HepG2 (cell line): ENCODE data around the gene ACTG2. TPM values are rescaled to one million over a fixed set of nuclear protein-coding genes. Genes with fewer than 3 reads are reported as not detected.
A peak's percentile ranks its signal among the peaks of the same experiment; 100 is the strongest.

Source experiments
- ATAC-seq: fragments of 200-7000 bp; cut with Tn5 transposase; 3 replicates; pipeline ENCODE4 v1.9.1; 2020; ENCODE audit warnings: mild to moderate bottlenecking, moderate library complexity
- BruUV-seq: library from RNA; stranded (reverse); fragments of 400-500 nt; replicated peaks from 2 replicates; lab custom pipeline; 2021; lab: Mats Ljungman, UMichigan
- CTCF ChIA-PET: fragments of 300-600 bp; formaldehyde crosslinking; extraction: SDS; loops from one replicate; lab custom pipeline; 2021; ENCODE audit warnings: low total read pairs, inconsistent platforms, low intra/inter-chr PET ratio; lab: Yijun Ruan, JAX
- POLR2A ChIA-PET: fragments of 350-600 bp; sonication (Branson Sonifier 250); formaldehyde crosslinking; loops from one replicate; lab custom pipeline; 2020; ENCODE audit warnings: antibody characterized with exemption, inconsistent platforms; lab: Yijun Ruan, JAX
- DNase-seq: peaks from one replicate; pipeline ENCODE4 v3.0.0-alpha.2; 2015; ENCODE audit warnings: low spot score
- FAIRE-seq: peaks from 3 replicates; lab custom pipeline; 2011; peaks lifted over from hg19 to GRCh38; lab: Jason Lieb, UNC
- H2AFZ ChIP-seq: one replicate; pipeline ENCODE4 v1.6.1; 2011; ENCODE audit warnings: low read length, inconsistent platforms
- H3K27ac ChIP-seq: fragments of 300-600 bp; 3 replicates; pipeline ENCODE4 v1.8.0; 2011; ENCODE audit warnings: mixed run types, mild to moderate bottlenecking, mixed read lengths, low read length, inconsistent platforms; ENCODE audit not compliant: insufficient read depth; ENCODE audit errors: extremely low read length
- H3K27me3 ChIP-seq, 2 experiments: fragments of 200-600 bp in 1 of 2; 2 replicates in 1 of 2; 3 replicates in 1 of 2; pipeline versions ENCODE4 v1.6.0 to v1.8.0; 2011; ENCODE audit warnings: low read length in 2 of 2, mild to moderate bottlenecking in 2 of 2, moderate library complexity in 2 of 2, inconsistent platforms in 1 of 2; ENCODE audit not compliant: insufficient read depth in 2 of 2, control insufficient read depth in 1 of 2
- H3K36me3 ChIP-seq, 2 experiments: fragments of 200-600 bp in 1 of 2; replicated peaks in 1 of 2; 2 replicates in 1 of 2; 3 replicates in 1 of 2; pipeline versions ENCODE4 v1.5.1 to v1.8.0; 2011; ENCODE audit warnings: low read length in 2 of 2, inconsistent platforms in 1 of 2; ENCODE audit not compliant: insufficient read depth in 2 of 2, control insufficient read depth in 1 of 2
- H3K4me1 ChIP-seq: 2 replicates; pipeline ENCODE4 v1.5.1; 2012; ENCODE audit warnings: low read length, inconsistent platforms; ENCODE audit not compliant: insufficient read depth
- H3K4me2 ChIP-seq: 2 replicates; pipeline ENCODE4 v1.6.0; 2011; ENCODE audit warnings: low read depth, low read length, inconsistent platforms
- H3K4me3 ChIP-seq, 3 experiments: fragments of 200-600 bp in 1 of 3; sonication (generic), shearing (Covaris generic) in 1 of 3; replicated peaks in 1 of 3; 2 replicates each; pipeline ENCODE4 v1.5.1; 2011 to 2016; ENCODE audit warnings: low read length in 3 of 3, inconsistent platforms in 2 of 3, low read depth in 2 of 3, mild to moderate bottlenecking in 2 of 3, control low read depth in 1 of 3, mixed read lengths in 1 of 3; ENCODE audit not compliant: insufficient read depth in 1 of 3
- H3K79me2 ChIP-seq: one replicate; pipeline ENCODE4 v1.6.1; 2011; ENCODE audit warnings: low read length, inconsistent platforms; ENCODE audit not compliant: insufficient read depth
- H3K9ac ChIP-seq: 2 replicates; pipeline ENCODE4 v1.6.0; 2011; ENCODE audit warnings: mild to moderate bottlenecking, low read depth, low read length, inconsistent platforms; ENCODE audit not compliant: insufficient read depth
- H3K9me3 ChIP-seq: 2 replicates; pipeline ENCODE4 v1.5.1; 2012; ENCODE audit warnings: mild to moderate bottlenecking, low read length
- H4K20me1 ChIP-seq: 2 replicates; pipeline ENCODE4 v1.6.0; 2011; ENCODE audit warnings: inconsistent platforms, mild to moderate bottlenecking, low read length, moderate library complexity; ENCODE audit not compliant: insufficient read depth
- GPBP1L1 ChIP-seq: sonication (generic); formaldehyde crosslinking; IDR thresholded peaks from 2 replicates; pipeline ENCODE4 v1.5.0; 2020; ENCODE audit warnings: mild to moderate bottlenecking, missing genetic modification reagents
- POLR2AphosphoS5 ChIP-seq: IDR thresholded peaks from 2 replicates; pipeline ENCODE4 v1.6.1; 2012; ENCODE audit warnings: low read depth, low read length
- PPARG ChIP-seq: conservative IDR thresholded peaks from 2 replicates; pipeline ENCODE4 v1.6.1; 2016; ENCODE audit warnings: missing biosample characterization, missing genetic modification reagents
- SRSF9 ChIP-seq: fragments of 200-400 bp; formaldehyde crosslinking; IDR thresholded peaks from 2 replicates; pipeline ENCODE4 v1.6.1; 2018; ENCODE audit warnings: borderline replicate concordance, mild to moderate bottlenecking, low read depth, low read length; ENCODE audit not compliant: insufficient read depth, poor library complexity, severe bottlenecking
- SUZ12 ChIP-seq: fragments of 150-350 bp; IDR thresholded peaks from 2 replicates; pipeline ENCODE4 v1.6.1; 2014; ENCODE audit warnings: low read depth, low read length
- XRCC5 ChIP-seq: fragments of 200-400 bp; formaldehyde crosslinking; optimal IDR thresholded peaks from 2 replicates; pipeline ENCODE3; 2017; ENCODE audit warnings: mild to moderate bottlenecking, low read length
- ZBTB38 ChIP-seq: sonication (generic); formaldehyde crosslinking; IDR thresholded peaks from 2 replicates; pipeline ENCODE4 v1.5.1; 2020; ENCODE audit warnings: mild to moderate bottlenecking, missing genetic modification reagents
- ZNF710 ChIP-seq: sonication (generic); formaldehyde crosslinking; IDR thresholded peaks from 2 replicates; pipeline ENCODE4 v1.5.0; 2020; ENCODE audit warnings: mild to moderate bottlenecking, missing genetic modification reagents, borderline replicate concordance
- ZNF790 ChIP-seq: sonication (generic); formaldehyde crosslinking; IDR thresholded peaks from 2 replicates; pipeline ENCODE4 v1.8.0; 2022; ENCODE audit warnings: missing genetic modification reagents, mild to moderate bottlenecking, borderline replicate concordance
- WGBS: methylation state at CpG from one replicate; pipeline ENCODE4 v1.1.6; 2017; ENCODE audit warnings: low lambda C conversion rate; 5-methylcytosine and 5-hydroxymethylcytosine counted together
- in situ Hi-C: cut with HindIII; loops from 2 replicates; pipeline ENCODE4 v1.10.0; 2017; ENCODE audit warnings: low pct_unique_long_range_greater_than_20kb; ENCODE audit not compliant: extremely low pct_ligation_motif_present
- intact Hi-C: fragments of 100-400 bp; cut with micrococcal nuclease; formaldehyde crosslinking; loops from one replicate; pipeline ENCODE4 v1.10.0; 2022; ENCODE audit not compliant: unreplicated experiment
- polyA plus RNA-seq, 8 experiments: library from polyadenylated mRNA; depleted of rRNA in 3 of 8; stranded (reverse) in 7 of 8; unstranded in 1 of 8; fragments of >200 nt; fragmentation: Illumina TruSeq in 4 of 8; extraction: Trizol in 4 of 8; gene quantifications; 2 replicates each; pipeline versions ENCODE4 v1.2.1 to v1.2.3, GENCODE V29; 2011 to 2016; ENCODE audit warnings: low read depth in 4 of 8, missing spikeins in 1 of 8, mixed read lengths in 1 of 8; ENCODE audit not compliant: insufficient read depth in 1 of 8
- total RNA-seq, 5 experiments: library from RNA; depleted of rRNA; stranded (reverse); fragments of >200 nt; fragmentation: Illumina TruSeq; extraction: Trizol; gene quantifications; 2 replicates each; pipeline ENCODE4 v1.2.3, GENCODE V29; 2016; ENCODE audit warnings: low read depth in 1 of 5
- TF ChIP-seq, protein P1 (sequence below): sonication (generic); formaldehyde crosslinking; IDR thresholded peaks from 2 replicates; pipeline ENCODE4 v1.4.0; 2020; ENCODE audit warnings: missing genetic modification reagents

Gene ACTG2
- total and polyA plus RNA-seq, 2 of the 13 experiments (the other 11 are each of a cell fraction or from before 2014, with no cell fraction given), result 0.13 TPM; not detected in 1

- TF ChIP-seq XRCC5, result peak; percentile 35
- no peak for TF ChIP-seq SRSF9
- TF ChIP-seq POLR2AphosphoS5, result no peak
- Histone ChIP-seq H3K4me1 (peaks cover 16% of the 10 kb centered on the region), H3K9ac (no peak overlapping the region), H3K9me3 (no peaks in the 10 kb centered on the region), H3K79me2 (no peaks in the 10 kb centered on the region), H2AFZ (peak overlapping the region; percentile 9), H3K27me3 (peaks cover 6 to 73% of the 10 kb centered on the region in 2 experiments; a peak in 4 of 5 replicates), H4K20me1 (no peaks in the 10 kb centered on the region), H3K4me3 (no peak overlapping the region; a peak in 1 of 6 replicates), H3K4me2 (peak overlapping the region; percentile 36), H3K27ac (no peak overlapping the region), H3K36me3 (no peaks in the 10 kb centered on the region)
- intact Hi-C loops, result no loop called here
- 24% methylated on average over 4 of the region's 4 CpGs for WGBS
- ChIA-PET CTCF (no interaction called here), POLR2A (no interaction called here)
- no peak for FAIRE-seq
- peak; percentile 40 for ATAC-seq
- in situ Hi-C loops, result no loop called here
- DNase-seq, result no peak
- BruUV-seq, result no TSS peak
These were observed 4.4 kb downstream of the ACTG2 start for GRCh38 chr2:73897240-73897583.

GRCh38 chr2:73897934-73898333, 5.1 kb downstream of the ACTG2 start:
- Histone ChIP-seq H3K4me1 (peaks cover 16% of the 10 kb centered on the region), H2AFZ (no peak overlapping the region), H3K4me2 (no peak overlapping the region), H3K4me3 (no peak overlapping the region), H3K9ac (no peak overlapping the region), H3K36me3 (no peaks in the 10 kb centered on the region), H3K27me3 (peaks cover 8 to 73% of the 10 kb centered on the region in 2 experiments; a peak in 4 of 5 replicates), H4K20me1 (no peaks in the 10 kb centered on the region), H3K27ac (no peak overlapping the region), H3K9me3 (no peaks in the 10 kb centered on the region), H3K79me2 (no peaks in the 10 kb centered on the region)
- no peak for FAIRE-seq
- 37% methylated on average over 5 of the region's 6 CpGs for WGBS
- TF ChIP-seq GPBP1L1 (CRISPR knock-in tag) (no peak), SUZ12 (no peak), PPARG (CRISPR knock-in tag) (no peak), ZNF710 (no peak), ZBTB38 (CRISPR knock-in tag) (no peak), ZNF790 (CRISPR knock-in tag) (no peak)
- TF ChIP-seq, protein P1, sequence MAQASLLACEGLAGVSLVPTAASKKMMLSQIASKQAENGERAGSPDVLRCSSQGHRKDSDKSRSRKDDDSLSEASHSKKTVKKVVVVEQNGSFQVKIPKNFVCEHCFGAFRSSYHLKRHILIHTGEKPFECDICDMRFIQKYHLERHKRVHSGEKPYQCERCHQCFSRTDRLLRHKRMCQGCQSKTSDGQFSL (CRISPR knock-in tag), result no peak
- ChIA-PET CTCF (no interaction called here), POLR2A (interaction anchor here (0.6 kb wide), 1 partner anchor 222 kb away, joined by 3 read pairs; no protein-coding TSS in a partner anchor)
- BruUV-seq, result no TSS peak
- no peak for DNase-seq
- intact Hi-C loops, result no loop called here
- in situ Hi-C loops, result no loop called here
- no peak for ATAC-seq
